Hematopoietic multipotent progenitor cell (in vitro differentiated cells): ENCODE results near the gene MBOAT7. TPM values are rescaled to one million over a fixed set of nuclear protein-coding genes. Genes with fewer than 3 reads are reported as not detected.

Source experiments
- DNase-seq, 3 donors: peaks; one replicate each; pipeline ENCODE4 v3.0.0-alpha.2; 2011 to 2015; ENCODE audit warnings: low read depth in 2 of 3, low spot score in 2 of 3
- total RNA-seq: library from RNA; depleted of rRNA; stranded (reverse); fragments of >200 nt; gene quantifications from one replicate; pipeline ENCODE4 v1.2.3, GENCODE V29; 2012

MBOAT7 gene
- total RNA-seq, 1 donor, result 270 TPM

DNA sequence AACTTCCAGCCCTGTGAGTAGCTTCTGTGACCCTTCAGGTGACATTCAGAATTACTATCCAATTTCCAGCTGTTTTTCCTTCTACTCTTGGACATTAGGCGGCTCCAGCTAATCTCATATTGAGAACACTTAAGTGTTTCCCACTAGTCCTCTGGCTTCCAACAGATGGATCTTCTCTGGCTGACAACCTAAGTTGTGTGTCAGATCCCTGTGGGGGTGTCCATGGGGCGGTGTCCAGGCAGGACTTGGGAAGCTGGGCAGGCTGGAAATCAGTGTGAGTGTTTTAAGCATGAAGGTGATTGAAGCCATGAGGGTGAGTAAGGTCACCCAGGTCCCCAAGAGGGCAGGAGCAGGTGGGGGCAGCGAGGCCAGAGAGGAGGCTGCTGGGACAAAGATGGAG, 41.7 kb downstream of the MBOAT7 start:
- no peak for DNase-seq

DNA sequence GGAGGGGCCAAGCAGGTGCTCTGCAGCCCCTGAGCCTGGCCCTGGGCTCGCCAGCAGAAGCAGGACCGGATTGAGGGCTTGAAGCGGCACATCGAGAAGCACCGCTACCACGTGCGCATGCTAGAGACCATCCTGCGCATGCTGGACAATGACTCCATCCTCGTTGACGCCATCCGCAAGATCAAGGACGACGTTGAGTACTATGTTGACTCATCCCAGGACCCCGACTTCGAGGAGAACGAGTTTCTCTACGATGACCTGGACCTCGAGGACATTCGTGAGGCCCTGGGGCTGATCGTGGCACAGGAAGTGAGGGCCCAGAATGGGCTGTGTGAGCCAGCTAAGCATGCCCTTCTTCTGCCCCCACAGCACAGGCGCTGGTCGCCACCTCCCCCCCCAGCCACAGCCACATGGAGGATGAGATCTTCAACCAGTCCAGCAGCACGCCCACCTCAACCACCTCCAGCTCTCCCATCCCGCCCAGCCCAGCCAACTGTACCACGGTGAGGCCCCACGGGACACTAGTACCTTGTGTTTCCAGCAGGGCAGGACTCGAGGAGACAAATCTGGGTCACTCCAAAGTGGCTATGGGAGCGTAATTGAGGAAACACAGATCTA, 43.7 kb downstream of the MBOAT7 start:
- DNase-seq, result no peak

DNA sequence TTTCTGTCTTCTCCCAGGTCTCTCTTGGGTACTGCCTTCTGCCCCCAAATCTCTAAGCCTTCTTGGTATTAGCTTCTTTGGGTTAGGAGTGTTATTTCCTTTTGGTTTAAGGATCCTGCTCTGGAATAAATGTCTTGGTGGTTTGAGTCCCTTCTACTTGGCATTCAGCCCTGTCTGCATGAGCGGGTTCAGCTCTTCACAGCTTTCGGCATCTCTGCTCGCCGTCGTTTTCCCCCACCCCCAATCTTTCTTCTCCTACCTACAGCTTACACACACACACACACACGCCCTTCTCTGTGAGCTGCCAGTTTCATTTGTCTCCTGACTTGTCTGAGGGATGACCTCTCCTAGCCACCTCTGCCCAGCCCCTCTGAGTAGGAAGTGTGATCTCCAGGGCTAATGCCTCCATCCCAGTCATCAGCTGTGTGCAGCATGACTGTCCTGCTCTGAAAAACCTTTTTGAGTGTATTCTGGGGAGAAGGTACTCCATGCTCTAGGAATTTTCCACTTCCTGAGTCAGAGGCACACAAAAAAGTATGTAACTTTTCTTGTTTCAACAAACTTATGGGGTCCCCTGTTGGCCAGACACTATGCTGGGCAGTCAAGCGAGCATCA, 47.1 kb downstream of the MBOAT7 start:
- no peak for DNase-seq

DNA sequence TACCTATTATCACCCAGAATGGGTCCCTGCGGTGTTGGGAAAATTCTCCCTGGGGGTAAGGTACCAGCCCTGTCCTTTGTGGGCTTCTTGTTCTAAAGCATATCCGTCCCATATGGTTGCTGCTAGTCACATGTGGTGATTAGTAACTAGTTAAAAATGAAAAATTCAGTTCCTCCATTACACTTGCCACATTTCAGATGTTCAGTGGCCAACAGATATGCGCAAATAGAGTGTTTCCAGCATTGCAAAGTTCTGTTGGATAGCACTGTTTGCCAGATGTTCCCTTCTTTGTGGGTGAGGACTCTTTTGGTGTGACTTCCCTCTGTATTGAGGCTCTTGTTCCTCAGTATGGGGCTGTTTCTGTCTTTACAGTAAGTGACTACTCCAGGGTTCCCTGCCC, 48.0 kb downstream of the MBOAT7 start:
- DNase-seq, result no peak

DNA sequence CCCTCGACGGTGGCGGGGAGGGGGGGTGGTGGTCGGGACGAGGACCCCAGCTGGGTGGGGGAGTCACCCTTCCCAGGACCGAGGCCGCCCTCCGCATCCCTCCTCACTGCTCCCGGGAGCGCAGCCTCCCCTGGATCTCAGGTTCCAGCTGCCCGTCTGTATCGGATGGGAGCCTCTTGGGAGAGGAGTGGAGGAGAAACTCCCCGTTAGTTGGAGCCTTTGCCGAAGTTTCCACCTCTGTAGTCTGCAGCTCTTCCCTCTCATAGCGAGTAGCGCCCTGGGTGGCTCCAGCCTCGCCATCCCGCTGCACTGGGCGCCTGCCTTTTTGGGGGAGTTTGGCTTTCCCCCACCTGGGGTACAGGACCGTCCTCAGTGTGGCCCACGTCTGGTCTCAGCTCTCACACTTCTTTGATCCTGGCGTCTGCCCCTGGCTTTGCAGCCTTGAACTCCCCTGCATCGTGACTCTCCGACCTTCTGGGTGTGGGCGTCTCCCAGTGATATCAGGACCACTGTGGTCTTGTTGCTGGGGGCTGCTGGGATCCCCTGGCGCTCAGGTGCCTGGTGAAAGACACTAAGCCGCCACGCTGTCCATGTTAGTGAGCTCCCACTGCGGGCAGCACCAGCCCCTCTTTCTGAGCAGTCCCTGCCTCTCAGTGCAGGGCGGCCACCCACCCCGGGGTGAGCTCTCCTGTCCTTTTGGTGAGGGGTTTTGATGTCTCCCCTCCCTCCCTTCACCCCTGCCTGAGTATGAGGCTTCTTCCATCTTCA, 50.7 kb downstream of the MBOAT7 start:
- DNase-seq, result no peak

DNA sequence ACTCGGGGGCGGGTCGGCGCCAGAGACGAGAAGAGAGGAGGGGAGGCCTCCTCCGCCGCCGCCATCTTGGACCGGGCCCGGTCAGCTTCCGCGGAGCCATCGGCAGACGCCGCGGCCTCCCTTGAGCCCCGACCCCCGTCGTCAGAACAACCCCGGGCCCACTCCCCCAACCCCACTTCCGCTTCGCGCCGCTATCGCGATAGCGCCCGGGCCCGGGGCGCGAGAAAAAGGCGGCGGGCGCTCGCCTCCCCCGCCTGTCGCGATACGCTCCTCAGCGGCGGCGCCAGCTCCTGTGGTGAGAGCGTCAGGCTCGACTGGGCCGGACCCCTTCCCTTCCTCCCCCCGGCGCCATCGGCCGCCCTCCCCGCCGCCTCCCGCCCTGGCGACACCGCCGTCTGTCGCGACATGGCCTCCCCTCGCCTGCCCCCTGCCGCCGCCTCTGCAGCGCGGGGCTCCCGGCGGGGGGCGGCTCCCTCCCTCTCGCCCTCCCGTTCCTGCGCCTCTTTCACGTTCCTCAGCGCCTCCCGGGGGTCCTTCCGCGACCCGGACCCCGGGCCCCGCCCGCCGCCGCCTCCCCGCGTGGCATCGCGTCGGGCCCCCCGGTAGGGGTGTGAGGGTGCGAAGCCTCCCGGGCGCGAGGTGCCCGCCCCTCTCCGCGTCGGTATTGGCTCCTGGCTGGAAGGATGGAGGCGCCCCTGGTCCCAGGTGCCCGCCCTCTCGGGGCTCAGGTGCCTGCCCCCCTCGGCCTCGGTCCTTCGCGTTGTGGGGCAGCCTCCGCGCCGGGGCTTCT, 51.5 kb downstream of the MBOAT7 start, which contains the start of gene CNOT3:
Gene CNOT3 (plus strand): TSS at position 64 of the 790 bp plus-strand sequence. CDS start 5,217 bp downstream, outside the sequence.
- DNase-seq, result peak in 1 of 3 donors; percentile 9

DNA sequence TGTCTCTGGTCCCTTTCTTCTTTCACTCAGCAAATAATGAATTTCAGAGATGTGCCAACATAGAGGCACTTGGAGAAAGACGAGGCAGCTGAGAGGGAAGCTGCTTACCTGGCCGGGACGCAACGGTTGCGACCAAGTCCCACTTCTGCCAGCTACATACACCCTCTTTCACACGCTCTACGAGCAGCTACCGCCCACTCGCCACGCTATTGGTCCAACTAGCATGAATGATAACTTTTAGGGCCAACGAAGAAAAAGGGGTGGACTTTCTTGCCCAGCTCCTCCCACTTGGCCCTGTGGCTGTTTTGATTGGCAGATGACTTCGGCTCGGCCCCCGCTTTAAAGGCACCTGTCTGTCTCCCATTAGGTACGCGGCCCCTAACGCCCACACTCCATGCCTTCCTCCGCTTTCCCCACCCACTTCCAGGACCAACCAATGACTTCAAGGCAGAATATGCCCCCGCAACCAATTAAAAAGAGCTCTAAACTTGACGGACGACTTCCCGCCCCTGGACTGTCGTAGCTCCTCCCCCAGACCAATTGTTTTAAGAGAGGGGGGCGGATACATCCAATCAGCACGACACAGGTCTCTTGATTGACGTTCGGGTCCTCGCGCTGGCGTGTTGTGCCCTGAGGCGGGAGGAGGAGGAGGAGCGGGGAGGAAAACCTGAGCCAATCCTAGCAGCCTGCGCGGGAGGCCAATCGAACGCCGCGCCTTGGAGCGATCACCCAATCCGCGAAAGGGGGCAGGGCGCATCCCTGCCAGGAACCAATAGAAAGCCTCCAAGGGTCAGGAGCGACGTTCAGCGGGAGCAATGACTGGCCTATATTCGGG, 52.3 kb downstream of the MBOAT7 start:
- peak; percentile 97 to 100 (median 100) for DNase-seq

DNA sequence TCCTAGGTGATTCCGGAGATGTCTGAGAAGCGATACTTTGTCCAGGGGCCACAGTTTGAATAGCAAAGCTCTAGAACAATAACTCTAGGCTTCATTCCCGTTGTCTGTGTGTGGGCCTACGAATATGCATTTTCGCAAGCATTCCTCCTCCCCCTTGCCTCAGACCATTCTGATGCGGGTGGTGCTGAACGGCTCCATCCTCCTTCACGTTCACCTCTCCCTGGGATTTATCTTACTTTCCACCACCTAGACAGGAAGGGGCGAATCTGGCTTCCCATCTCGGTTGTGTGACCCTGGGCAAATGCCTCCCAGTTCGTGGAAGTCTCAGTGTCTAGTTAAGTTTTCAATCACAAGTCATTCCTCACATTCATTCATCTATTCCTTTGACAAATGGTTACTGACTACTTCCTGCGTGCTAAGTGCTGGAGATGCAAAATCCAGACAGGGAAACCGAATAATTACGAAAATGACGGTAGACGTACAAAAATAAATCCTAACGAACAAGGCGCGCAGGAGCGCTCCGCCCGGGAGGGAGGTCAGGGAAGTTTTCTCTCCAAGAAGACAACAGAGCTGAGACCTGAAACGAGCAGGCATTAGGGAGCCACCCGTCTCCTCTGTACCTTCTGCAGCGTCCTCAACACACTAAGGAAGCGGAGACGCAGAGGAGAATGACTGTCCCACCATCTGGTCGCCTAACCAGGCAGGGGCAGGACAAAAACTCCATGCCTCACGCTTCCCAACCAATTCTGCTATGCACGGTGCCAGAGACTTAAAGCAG, 53.1 kb downstream of the MBOAT7 start:
- DNase-seq, result no peak

DNA sequence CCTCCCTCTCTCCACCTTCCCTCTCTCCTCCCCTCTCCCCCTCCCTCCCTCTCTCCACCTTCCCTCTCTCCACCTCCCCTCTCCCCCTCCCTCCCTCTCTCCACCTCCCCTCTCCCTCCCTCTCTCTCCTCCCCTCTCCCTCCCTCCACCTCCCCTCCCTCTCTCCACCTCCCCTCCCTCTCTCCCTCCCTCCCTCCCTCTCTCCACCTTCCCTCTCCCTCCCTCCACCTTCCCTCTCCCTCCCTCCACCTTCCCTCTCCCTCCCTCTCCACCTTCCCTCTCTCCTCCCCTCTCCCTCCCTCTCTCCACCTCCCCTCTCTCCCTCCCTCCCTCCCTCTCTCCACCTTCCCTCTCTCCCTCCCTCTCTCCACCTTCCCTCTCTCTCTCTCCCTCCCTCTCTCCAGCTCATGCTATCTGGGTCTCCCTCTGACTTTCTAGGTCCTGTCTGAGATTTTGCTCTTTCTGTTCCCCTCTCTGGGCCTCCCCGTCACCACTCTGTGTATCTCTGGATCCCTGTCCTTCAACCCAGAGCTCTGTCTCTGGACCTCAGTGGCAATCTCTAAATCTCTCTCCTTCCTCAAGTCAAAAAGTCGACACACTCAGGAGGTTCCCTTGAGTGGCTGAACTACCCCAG, 55.3 kb downstream of the MBOAT7 start:
- no peak for DNase-seq

DNA sequence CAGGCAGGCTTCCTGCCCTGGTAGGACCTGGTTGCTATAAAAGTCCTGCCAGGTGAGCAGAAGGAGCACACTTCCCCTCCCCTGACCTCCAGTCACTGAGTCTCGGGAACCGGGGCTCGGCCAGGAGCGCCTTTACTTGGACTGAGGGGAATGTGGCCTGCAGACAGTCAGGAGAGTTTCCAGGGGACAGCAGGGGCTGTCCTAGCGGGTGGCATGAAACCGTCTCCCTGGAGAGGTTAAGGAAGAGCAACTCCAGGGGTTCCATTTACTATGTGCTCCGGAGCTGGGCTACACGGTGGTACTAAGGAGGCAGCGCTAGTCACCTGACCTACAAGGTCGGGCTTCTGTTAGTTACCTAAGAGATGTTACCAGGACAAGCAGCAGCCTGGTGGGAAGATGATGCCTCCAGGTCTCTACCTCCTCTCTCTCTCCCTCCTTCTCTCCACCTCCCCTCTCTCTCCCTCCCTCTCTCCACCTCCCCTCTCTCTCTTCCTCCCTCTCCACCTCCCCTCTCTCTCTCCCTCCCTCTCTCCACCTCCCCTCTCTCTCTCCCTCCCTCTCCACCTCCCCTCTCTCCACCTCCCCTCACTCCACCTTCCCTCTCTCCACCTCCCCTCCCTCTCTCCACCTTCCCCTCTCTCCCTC, 55.9 kb downstream of the MBOAT7 start:
- DNase-seq, result peak in 2 of 3 donors; percentile 49 to 68

DNA sequence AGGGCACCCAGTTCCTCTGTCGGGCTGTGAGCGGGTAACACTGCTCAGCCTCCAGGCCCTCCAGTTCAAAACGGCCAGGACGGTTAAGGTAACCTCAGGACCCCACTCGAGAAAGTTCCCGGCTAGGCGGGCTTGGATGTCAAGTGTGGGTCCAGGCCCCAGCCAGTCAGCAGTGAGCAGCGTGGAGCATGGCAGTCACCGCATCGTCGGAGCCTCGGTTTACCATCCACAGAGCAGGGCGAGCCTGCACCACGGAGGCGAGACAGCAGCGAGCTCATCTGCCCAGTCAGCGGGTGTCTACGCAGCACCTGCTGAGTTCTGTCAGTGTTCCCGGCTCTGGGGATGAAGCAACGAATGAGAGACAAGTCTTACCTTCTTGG, 59.8 kb downstream of the MBOAT7 start:
- DNase-seq, result no peak

DNA sequence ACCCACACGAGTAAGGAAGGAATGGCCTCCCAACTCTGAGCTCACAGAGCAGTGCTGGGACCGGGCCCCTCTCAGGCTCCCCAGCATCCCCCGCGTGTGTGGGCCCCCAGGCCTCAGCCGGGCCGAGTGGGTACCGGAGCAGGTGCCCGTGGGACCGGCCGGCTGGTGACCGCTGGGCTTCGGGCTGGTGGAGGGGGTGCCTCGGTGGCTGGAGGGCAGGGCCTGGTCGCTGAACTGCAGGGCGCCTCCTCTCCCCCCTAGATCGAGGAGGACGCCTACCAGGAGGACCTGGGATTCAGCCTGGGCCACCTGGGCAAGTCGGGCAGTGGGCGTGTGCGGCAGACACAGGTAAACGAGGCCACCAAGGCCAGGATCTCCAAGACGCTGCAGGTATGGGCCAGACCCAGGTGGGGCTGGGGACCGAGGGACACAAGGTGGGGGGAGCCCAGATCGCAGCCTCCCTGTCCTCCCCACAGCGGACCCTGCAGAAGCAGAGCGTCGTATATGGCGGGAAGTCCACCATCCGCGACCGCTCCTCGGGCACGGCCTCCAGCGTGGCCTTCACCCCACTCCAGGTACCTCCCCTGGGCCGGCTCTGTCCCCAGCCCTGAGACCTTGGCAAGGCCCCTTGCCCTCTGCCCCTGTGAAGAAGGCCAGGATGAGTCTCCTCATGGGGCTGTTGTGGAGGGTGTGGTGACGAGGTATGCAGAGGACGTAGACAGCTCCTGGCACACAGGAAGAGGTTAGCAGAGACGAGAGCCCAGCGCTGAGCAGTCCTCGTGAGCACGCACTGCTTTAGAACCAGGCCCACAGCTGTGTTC, 60.4 kb downstream of the MBOAT7 start:
- no peak for DNase-seq

DNA sequence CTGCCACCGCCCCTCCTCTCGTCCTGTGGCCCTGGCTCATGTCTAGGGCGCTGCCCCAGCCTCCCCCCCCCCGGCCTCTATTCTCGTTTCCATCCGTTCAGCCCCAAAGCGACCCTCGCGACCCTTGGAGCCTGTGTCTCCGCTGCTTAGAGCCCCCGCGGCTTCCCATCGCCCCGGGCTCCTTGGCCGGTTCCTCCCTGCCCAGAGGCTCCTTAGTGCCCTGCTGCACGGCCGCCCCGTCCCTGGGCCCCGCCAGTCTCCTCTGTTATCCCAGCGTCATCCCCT, 61.0 kb downstream of the MBOAT7 start:
- no peak for DNase-seq

DNA sequence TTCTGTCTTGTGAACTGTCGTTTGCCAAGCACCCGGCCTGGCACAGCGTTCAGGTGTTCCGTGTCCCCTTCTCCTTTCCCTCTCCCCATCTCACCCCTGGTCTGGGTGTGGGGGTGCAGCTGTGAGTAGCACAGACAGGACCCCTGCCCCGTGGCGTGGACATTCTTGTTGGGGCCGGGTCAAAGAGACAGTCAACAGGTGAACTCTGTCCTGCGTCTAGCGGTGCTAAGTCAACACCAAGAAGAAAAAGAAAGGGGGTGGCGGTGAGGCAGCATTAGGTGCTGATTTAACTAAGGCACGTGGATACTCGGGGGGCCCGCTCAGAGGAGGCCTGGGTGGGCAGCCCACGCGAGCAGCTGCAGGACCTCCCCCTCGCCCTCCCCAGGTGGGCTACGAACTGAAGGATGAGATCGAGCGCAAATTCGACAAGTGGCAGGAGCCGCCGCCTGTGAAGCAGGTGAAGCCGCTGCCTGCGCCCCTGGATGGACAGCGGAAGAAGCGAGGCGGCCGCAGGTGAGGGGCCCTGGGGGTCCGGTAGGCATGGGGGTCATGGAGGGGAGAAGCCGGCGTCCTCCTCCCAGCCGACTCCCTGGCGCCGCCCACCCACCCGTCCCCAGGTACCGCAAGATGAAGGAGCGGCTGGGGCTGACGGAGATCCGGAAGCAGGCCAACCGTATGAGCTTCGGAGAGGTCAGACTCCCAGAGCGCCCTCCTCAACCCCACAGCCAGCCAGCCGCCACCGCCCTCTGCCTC, 61.5 kb downstream of the MBOAT7 start:
- DNase-seq, result no peak

DNA sequence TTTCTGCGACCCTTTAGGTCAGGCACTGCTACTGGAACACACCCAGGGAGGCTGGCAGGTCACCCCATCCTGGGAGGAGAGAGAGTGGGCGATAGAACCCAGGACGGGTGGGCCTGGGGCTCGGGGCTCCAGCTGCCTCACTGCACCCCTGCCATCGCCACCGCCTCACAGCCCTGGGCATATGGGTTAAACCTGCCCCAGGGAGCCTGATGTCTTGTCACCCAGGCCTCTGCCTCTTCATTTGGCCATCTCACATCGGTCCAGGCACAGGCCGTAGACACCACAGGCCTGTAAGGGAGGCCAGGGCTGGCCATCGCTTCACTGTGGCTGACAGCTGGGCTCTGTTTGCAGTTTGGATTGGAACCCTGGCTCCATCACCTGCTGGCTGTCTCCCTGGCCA, 63.7 kb downstream of the MBOAT7 start:
- DNase-seq, result no peak

DNA sequence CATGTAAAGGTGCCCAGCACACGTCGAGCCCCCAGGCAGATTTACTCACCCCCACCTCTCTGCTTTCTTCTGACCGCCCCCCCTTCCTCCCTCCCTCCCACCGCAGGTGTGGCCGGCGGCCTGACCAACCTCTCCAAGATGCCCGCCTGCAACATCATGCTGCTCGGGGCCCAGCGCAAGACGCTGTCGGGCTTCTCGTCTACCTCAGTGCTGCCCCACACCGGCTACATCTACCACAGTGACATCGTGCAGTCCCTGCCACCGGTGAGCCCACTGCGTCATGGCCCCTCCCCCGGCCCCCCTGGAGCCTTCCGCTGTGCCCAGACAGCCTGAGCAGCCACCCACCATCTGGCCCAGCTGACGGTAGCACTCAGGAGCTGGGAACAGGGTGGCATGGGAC, 65.0 kb downstream of the MBOAT7 start:
- DNase-seq, result no peak

DNA sequence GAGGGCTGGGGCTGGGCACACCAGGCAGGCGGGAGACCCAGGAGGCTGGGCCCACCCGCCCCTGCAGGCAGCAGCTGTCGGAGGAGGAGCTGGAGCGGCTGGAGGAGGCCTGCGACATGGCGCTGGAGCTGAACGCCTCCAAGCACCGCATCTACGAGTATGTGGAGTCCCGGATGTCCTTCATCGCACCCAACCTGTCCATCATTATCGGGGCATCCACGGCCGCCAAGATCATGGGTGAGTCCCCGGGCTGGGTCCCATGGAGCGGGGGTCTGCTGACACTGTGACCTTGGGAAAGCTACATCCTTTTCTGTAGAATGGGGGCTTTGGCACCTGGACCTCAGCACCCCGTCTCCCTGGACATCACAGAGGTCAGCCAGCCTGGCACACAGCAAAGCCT, 65.7 kb downstream of the MBOAT7 start:
- no peak for DNase-seq
